GM13977 (cell line): Measurements from ENCODE around the gene PITX1.

Experiments
- DNase-seq: peaks from one replicate; pipeline ENCODE4 v3.0.0; 2012; ENCODE audit warnings: low spot score
- in situ Hi-C: fragments of 300-500 bp; cut with MboI; formaldehyde crosslinking; loops from one replicate; pipeline ENCODE4 v1.12.0; 2022; ENCODE audit warnings: low sequenced_read_pairs, low pct_unique_long_range_greater_than_20kb, mixed read lengths, inconsistent platforms; ENCODE audit not compliant: unreplicated experiment
- TF ChIP-seq, protein P1 (sequence below): IDR thresholded peaks from 2 replicates; pipeline ENCODE4 v1.5.1; 2012; ENCODE audit warnings: mild to moderate bottlenecking, control low read depth; ENCODE audit not compliant: insufficient read depth; ENCODE audit errors: extremely low read depth, missing control alignments

PITX1 gene

DNA sequence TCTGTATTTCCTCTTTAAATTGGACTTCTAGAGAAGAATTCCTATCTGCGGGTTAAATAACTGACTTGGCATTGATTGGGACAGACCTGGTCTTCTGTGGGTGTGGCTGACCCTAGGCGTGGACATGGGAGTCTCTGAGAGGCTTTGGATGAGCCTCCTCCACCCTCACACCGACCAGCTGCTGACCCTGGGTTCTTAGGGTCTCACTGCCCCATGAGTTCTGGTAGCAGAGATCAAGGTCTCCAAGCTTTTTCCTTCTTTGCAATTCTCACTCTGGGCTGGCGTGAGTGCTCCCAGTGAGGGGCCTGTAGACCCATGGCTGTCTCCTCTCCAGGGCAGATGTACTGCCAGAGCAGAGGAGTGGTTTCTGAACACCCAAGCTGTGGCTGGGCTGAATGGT is 41.6 kb upstream of the PITX1 start:
- DNase-seq: no peak
- TF ChIP-seq, protein P1, sequence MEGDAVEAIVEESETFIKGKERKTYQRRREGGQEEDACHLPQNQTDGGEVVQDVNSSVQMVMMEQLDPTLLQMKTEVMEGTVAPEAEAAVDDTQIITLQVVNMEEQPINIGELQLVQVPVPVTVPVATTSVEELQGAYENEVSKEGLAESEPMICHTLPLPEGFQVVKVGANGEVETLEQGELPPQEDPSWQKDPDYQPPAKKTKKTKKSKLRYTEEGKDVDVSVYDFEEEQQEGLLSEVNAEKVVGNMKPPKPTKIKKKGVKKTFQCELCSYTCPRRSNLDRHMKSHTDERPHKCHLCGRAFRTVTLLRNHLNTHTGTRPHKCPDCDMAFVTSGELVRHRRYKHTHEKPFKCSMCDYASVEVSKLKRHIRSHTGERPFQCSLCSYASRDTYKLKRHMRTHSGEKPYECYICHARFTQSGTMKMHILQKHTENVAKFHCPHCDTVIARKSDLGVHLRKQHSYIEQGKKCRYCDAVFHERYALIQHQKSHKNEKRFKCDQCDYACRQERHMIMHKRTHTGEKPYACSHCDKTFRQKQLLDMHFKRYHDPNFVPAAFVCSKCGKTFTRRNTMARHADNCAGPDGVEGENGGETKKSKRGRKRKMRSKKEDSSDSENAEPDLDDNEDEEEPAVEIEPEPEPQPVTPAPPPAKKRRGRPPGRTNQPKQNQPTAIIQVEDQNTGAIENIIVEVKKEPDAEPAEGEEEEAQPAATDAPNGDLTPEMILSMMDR: no peak
- in situ Hi-C loops: no loop called here

DNA sequence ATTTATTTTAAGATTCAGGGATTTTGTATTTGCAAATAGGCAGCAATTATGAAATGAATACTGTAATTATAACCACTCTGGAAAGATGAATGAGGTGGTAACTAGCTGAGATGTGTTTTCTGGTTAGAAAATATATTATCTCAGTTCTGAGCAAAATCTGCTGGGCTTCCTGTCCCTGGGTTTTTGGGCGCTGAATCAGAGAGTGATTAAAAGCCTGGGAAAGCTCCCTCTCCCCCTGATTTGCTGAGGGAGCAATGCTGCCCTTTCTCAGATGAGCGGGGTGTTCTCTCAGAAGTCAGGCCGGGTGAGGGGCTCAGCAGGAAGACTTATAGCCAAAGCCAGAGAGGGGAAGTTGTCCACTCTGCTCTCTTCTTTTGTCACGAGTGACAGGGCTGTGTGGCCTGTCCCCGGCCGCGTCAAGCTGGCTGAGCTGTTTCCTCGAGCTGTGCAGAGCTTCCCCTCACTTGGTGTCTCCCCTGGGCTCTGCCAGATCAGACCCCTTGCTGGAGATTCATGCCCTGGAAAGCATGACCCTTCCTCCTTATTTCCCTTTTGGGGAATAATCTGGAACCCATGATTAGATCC is 39.8 kb upstream of the PITX1 start:
- TF ChIP-seq, protein P1: no peak
- in situ Hi-C loops: no loop called here
- no peak for DNase-seq

DNA sequence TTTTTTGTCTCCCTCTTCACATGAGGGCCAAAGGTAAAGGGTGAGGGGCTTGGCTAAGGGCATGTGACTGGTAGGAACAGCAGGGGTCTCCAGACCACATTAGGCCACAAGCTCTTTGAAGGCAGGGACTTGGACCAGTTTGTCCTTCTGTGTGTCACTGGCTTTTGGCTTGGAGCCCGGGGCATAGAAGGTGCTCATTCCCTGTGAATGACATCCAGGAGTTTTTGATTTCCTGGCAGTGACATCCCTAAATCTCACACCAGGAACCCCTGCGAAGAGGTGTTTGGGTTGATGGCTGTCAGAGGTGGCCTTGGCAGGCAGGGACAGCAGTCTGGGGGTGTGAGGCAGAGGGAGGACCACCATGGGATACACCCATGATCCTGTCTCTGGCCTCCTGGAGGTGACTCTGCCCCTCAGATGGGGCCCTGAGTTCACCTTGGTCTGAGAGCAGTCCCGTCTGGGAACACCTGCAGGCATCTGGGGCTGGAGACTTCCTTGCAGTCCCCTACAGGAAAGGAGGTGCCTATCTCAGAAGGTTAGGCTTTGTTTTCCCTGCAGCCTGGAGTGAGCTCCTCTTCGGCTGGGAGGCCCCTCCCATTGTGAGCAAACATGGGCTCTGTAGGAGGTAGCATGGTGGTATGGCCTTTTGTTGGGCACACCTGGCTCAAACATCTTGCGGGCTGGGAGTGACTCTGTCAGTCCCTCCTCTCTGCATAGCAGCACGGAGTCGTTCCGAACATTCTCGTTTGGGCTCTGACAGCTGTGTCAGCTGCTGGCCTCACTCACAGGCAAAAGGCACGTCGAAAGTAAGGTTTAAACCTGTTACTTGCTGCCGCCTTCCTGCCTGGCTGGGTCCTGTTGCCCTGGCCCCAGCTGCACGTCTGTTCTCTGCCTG is 38.6 kb upstream of the PITX1 start:
- no peak for DNase-seq

DNA sequence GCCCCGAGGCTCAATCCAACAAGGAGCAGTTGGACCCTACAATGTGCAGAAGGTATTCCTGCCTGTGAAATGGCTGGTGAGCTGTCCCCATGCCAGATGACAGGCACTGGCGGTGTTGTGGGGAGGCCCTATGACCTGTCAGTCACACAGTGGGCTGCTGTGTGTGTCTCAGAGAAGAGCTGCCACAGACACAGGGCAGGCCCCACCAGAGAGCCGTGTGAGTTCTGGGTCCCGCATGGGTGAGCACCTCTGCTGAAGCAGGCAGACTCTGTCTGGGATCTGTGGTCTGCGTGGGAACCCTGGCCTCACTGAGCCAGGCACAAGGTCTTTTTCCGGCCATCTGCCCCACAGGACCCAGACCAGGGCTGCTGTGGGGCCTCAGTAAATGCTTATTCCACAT is 37.3 kb upstream of the PITX1 start:
- no peak for DNase-seq
- in situ Hi-C loops: no loop called here
- TF ChIP-seq, protein P1: no peak

More for the DNA sequence above, 38.6 kb upstream of the PITX1 start:
- TF ChIP-seq, protein P1: no peak
- in situ Hi-C loops: no loop called here

DNA sequence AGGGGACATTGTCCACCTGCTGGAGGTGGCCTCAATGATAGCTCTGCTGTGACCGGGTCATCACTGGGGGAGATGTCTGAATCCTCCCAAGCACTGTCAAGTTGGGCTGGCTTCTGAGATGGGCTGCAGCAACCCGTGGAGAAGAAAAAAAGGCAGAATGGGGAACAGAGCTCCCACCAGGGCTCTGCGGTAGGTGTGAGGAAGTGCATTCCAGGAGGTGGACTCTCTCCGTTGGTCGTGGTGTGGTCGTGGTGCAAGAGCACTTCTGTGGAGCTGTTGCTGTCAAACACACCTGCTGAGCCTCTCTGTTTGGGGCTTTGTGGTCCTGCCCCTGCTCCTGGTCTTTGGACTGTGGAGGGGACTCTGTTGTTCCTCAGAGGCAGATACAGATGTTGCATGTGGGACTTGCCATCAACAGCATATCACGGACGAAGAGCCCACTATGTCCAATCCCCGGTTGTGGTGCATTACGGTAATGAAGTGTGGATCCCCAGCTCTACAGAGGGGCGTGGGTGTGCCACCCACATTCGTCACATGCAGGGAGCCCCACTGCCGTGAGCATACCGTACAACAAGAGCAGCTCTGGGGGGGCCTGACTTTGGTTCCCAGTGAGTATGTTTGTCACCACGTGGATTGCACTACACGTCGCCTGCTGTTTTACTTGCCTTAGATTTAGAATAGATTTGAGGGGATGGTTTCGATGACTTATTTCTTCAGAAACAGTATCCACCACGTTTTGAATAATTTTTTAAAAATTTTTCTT is 36.0 kb upstream of the PITX1 start:
- in situ Hi-C loops: no loop called here
- DNase-seq: no peak
- TF ChIP-seq, protein P1: no peak

DNA sequence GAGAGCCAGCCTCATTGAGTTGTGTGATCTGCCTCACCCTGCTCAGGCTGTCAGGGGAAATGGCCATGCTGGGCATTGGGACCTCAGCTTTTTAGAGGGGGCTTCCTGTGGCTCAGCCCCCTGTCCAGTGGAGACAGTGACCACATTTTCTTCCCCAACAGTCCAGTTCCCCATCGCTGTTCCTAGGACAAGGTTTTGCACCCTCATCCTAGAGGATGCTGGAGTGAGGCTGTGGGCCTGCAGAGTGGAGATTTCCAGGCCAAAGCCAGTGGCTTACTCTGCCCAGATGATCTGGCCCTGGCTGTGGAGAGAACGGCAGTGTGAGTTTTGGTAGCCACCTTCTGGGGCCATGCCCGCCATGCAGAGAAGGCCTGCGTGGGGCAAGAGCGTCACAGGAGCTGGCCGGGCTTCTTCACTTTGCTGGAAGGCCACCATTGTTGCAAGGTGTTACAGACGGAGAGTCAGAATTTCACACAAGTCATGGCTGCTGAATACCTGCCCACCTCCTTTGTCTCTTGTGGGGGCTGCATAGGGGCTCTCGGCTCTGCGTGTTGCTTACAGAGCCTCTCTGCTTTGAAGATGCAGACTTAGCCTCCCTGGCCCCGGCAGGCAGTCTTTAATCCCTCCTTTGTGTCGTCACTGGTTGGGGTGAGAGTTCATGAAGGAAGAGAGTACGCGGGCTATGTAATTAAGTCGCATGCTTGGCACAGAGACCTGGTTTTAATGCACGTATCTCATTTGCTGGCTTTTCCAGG is 35.2 kb upstream of the PITX1 start:
- TF ChIP-seq, protein P1: no peak
- DNase-seq: no peak
- in situ Hi-C loops: no loop called here
